K562 (cell line): ENCODE measurements around the gene PLCB1.

ENCODE experiments used
- ATF2 ChIP-seq: sonication (generic); formaldehyde crosslinking; IDR thresholded peaks from 2 replicates; pipeline ENCODE4 v1.8.1; 2022; ENCODE audit warnings: missing genetic modification reagents
- ATF6 ChIP-seq: sonication (generic); formaldehyde crosslinking; IDR thresholded peaks from 2 replicates; pipeline ENCODE4 v1.4.0; 2020; ENCODE audit warnings: mild to moderate bottlenecking, missing genetic modification reagents
- CEBPG ChIP-seq, 3 experiments: fragments of 200-800 bp in 1 of 3; sonication (Bioruptor generic) in 1 of 3; sonication (generic) in 1 of 3; formaldehyde crosslinking in 1 of 3; IDR thresholded peaks in 2 of 3; conservative IDR thresholded peaks in 1 of 3; 2 replicates each; pipeline versions ENCODE4 v1.6.1 to v1.8.0; 2016 to 2022; ENCODE audit warnings: missing compliant biosample characterization in 2 of 3, missing genetic modification characterization in 2 of 3, mild to moderate bottlenecking in 1 of 3, missing genetic modification reagents in 1 of 3
- CTCF ChIP-seq, 3 experiments: IDR thresholded peaks in 2 of 3; conservative IDR thresholded peaks in 1 of 3; 2 replicates each; pipeline ENCODE4 v1.5.1; 2011 to 2012; ENCODE audit warnings: low read length in 3 of 3, mild to moderate bottlenecking in 3 of 3, control low read depth in 2 of 3, improper control_type of control experiment in 1 of 3, inconsistent platforms in 1 of 3, low read depth in 1 of 3, mixed read lengths in 1 of 3, moderate library complexity in 1 of 3; ENCODE audit not compliant: insufficient read depth in 2 of 3
- ELF1 ChIP-seq: fragments of 200-800 bp; sonication (Bioruptor generic); IDR thresholded peaks from 2 replicates; pipeline ENCODE4 v1.6.1; 2016; ENCODE audit warnings: missing genetic modification characterization, missing compliant biosample characterization
- MAFK ChIP-seq: IDR thresholded peaks from 2 replicates; pipeline ENCODE4 v1.6.1; 2011; ENCODE audit warnings: low read length, improper control_type of control experiment
- TARDBP ChIP-seq: fragments of 450-650 bp; IDR thresholded peaks from 2 replicates; pipeline ENCODE4 v1.6.1; 2016
- TGIF2 ChIP-seq: sonication (generic); formaldehyde crosslinking; IDR thresholded peaks from 2 replicates; pipeline ENCODE4 v1.8.1; 2022; ENCODE audit warnings: mild to moderate bottlenecking, missing genetic modification reagents, moderate library complexity
- USF1 ChIP-seq: sonication (generic); formaldehyde crosslinking; IDR thresholded peaks from 2 replicates; pipeline ENCODE4 v1.9.0; 2022; ENCODE audit warnings: mild to moderate bottlenecking, missing genetic modification reagents
- ZNF644 ChIP-seq: fragments of 200-800 bp; sonication (Bioruptor generic); IDR thresholded peaks from 2 replicates; pipeline ENCODE4 v1.6.1; 2016; ENCODE audit warnings: low read depth, missing genetic modification characterization, missing compliant biosample characterization

GRCh38 chr20:8156235-8157079, 24.4 kb downstream of the PLCB1 start:
- no peak for TF ChIP-seq ATF6 (CRISPR knock-in tag)
- TF ChIP-seq ELF1 (tag): no peak
- TF ChIP-seq ZNF644 (tag): no peak
- TF ChIP-seq MAFK: no peak
- no peak for TF ChIP-seq CTCF (IDR thresholded peaks at IDR 0.05 in 2 of 3, conservative IDR thresholded peaks at IDR 0.05 in 1 of 3; ENCODE audit: insufficient read depth in 2 of 3, low read depth in 1 of 3, low read length in 3 of 3)
- no peak for TF ChIP-seq USF1 (CRISPR knock-in tag)
- no peak for TF ChIP-seq TARDBP
- no peak for TF ChIP-seq TGIF2 (CRISPR knock-in tag)
- no peak for TF ChIP-seq CEBPG (CRISPR knock-in tag; IDR thresholded peaks at IDR 0.05)
- TF ChIP-seq CEBPG (tag; conservative IDR thresholded peaks at IDR 0.05 in 1 of 2, IDR thresholded peaks at IDR 0.05 in 1 of 2): no peak; a peak in 1 of 4 replicates
- no peak for TF ChIP-seq ATF2 (CRISPR knock-in tag)
